Fibroblast of the aortic adventitia (primary cell): Measurements from ENCODE around the gene FOXN3. TPM values are rescaled to one million over a fixed set of nuclear protein-coding genes. Genes with fewer than 3 reads are reported as not detected.

Source experiments
- DNase-seq: peaks from one replicate; pipeline ENCODE4 v3.0.0-alpha.2; 2010; ENCODE audit warnings: low read depth
- H3K4me3 ChIP-seq: 2 replicates; pipeline ENCODE4 v1.5.1; 2011; ENCODE audit warnings: low read depth, mild to moderate bottlenecking, control low read depth, low read length, moderate library complexity
- CTCF ChIP-seq: IDR thresholded peaks from 2 replicates; pipeline ENCODE4 v1.5.1; 2011; ENCODE audit warnings: mild to moderate bottlenecking, low read length, control low read depth, inconsistent platforms; ENCODE audit not compliant: insufficient read depth
- total RNA-seq: library from RNA; depleted of rRNA; stranded (reverse); fragments of >200 nt; gene quantifications from 2 replicates; pipeline ENCODE4 v1.2.3, GENCODE V29; 2012; ENCODE audit warnings: low replicate concordance

Gene FOXN3
- total RNA-seq, 1 donor, result 35.3 TPM

GRCh38 chr14:89366864-89367778 is 49.9 kb downstream of the FOXN3 start:
- H3K4me3 ChIP-seq, result peak overlapping the region; percentile 6
- peak; percentile 19 for DNase-seq
- no peak for TF ChIP-seq CTCF

GRCh38 chr14:89365061-89365801 is 51.8 kb downstream of the FOXN3 start:
- no peak for TF ChIP-seq CTCF
- no peak overlapping the region for H3K4me3 ChIP-seq
- DNase-seq, result no peak

GRCh38 chr14:89364316-89364715 is 52.7 kb downstream of the FOXN3 start:
- DNase-seq, result no peak
- H3K4me3 ChIP-seq, result no peak overlapping the region
- TF ChIP-seq CTCF, result no peak

- H3K4me3 ChIP-seq, result no peak overlapping the region
- DNase-seq, result no peak
- TF ChIP-seq CTCF, result no peak
Measured at GRCh38 chr14:89360277-89360676, 56.8 kb downstream of the FOXN3 start.

GRCh38 chr14:89359477-89360222 is 57.4 kb downstream of the FOXN3 start:
- no peak for TF ChIP-seq CTCF
- DNase-seq, result no peak

GRCh38 chr14:89357655-89358297 is 59.3 kb downstream of the FOXN3 start:
- no peak for DNase-seq
- TF ChIP-seq CTCF, result no peak
- H3K4me3 ChIP-seq, result no peak overlapping the region

More at GRCh38 chr14:89359477-89360222, 57.4 kb downstream of the FOXN3 start:
- no peak overlapping the region for H3K4me3 ChIP-seq
